Measurements from ENCODE around the gene SELENOW. TPM values are rescaled to one million over a fixed set of nuclear protein-coding genes. Genes with fewer than 3 reads are reported as not detected.
"Not testable (repeated sequence)": the region's sequence is repeated elsewhere in the genome, so short reads cannot be mapped to it uniquely, and the experiment has no call there.

Gene SELENOW
- total RNA-seq, 1 donor from 2014 or later, result 1,019 TPM

DNA sequence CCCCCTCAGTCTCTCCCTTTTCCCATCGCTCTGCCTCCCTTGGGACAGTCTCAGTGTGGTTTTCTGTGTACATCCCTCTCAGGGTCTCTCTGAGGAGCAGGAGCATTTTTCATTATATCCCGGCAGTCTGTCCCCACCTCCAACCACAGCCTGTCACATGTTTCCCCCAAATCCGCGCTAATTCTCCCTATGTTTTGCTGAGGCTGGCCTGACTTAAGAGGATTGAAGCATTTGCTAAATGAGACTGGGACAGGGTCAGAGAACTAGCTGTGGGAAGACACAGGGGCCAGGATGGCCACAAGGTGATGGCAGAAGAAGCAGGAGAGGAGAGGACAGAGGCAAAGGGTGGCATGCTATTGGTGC, 20.4 kb downstream of the SELENOW start:
- TF ChIP-seq, protein P1, sequence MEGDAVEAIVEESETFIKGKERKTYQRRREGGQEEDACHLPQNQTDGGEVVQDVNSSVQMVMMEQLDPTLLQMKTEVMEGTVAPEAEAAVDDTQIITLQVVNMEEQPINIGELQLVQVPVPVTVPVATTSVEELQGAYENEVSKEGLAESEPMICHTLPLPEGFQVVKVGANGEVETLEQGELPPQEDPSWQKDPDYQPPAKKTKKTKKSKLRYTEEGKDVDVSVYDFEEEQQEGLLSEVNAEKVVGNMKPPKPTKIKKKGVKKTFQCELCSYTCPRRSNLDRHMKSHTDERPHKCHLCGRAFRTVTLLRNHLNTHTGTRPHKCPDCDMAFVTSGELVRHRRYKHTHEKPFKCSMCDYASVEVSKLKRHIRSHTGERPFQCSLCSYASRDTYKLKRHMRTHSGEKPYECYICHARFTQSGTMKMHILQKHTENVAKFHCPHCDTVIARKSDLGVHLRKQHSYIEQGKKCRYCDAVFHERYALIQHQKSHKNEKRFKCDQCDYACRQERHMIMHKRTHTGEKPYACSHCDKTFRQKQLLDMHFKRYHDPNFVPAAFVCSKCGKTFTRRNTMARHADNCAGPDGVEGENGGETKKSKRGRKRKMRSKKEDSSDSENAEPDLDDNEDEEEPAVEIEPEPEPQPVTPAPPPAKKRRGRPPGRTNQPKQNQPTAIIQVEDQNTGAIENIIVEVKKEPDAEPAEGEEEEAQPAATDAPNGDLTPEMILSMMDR (IDR thresholded peaks at IDR 0.05; ENCODE audit: borderline replicate concordance), result no peak
- DNase-seq, result no peak
- Histone ChIP-seq H3K4me3 (no peak overlapping the region), H3K9me3 (replicated peaks) (peaks cover 5% of the 10 kb centered on the region), H3K27ac (replicated peaks) (no peak overlapping the region), H3K27me3 (ENCODE audit: low read depth) (peaks cover 20% of the 10 kb centered on the region), H3K4me1 (no peaks in the 10 kb centered on the region), H3K36me3 (no peaks in the 10 kb centered on the region)
- intact Hi-C loops (cut with micrococcal nuclease), result no loop called here

DNA sequence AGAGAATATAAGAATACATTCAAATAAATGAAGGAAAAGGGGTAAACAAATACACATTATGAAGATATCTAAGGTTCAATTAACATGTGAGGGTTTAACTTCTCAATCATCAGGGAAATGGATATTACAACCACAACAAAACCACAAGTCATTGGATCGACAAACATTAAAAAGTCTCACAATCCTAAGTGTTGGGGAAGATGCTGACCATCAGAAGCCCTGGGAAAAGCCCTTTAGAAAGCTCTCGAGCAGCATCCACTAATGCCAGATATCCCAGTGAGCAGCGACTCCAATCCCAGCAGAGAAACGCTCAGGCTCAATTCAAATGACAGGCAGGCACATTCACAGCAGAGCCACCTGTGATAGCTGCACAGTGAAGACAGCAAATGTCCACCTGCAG, 22.8 kb downstream of the SELENOW start:
- TF ChIP-seq, protein P1 (IDR thresholded peaks at IDR 0.05; ENCODE audit: borderline replicate concordance), result no peak

GRCh38 chr19:47802521-47803043, 24.1 kb downstream of the SELENOW start:
- H3K36me3 ChIP-seq, result no peaks in the 10 kb centered on the region
- H3K27me3 ChIP-seq (ENCODE audit: low read depth), result peaks cover 20% of the 10 kb centered on the region
- TF ChIP-seq, protein P1 (IDR thresholded peaks at IDR 0.05; ENCODE audit: borderline replicate concordance), result no peak
- intact Hi-C loops (cut with micrococcal nuclease), result no loop called here
- peaks cover 5% of the 10 kb centered on the region for H3K9me3 ChIP-seq (replicated peaks)
- H3K4me3 ChIP-seq, result no peak overlapping the region
- no peaks in the 10 kb centered on the region for H3K4me1 ChIP-seq
- no peak for DNase-seq
- H3K27ac ChIP-seq (replicated peaks), result no peak overlapping the region

More for the DNA sequence above, 22.8 kb downstream of the SELENOW start:
- Histone ChIP-seq H3K9me3 (replicated peaks) (peaks cover 5% of the 10 kb centered on the region), H3K36me3 (no peaks in the 10 kb centered on the region), H3K4me3 (no peak overlapping the region), H3K27ac (replicated peaks) (no peak overlapping the region), H3K4me1 (no peaks in the 10 kb centered on the region), H3K27me3 (ENCODE audit: low read depth) (peaks cover 24% of the 10 kb centered on the region)
- no peak for DNase-seq
- intact Hi-C loops (cut with micrococcal nuclease), result no loop called here

DNA sequence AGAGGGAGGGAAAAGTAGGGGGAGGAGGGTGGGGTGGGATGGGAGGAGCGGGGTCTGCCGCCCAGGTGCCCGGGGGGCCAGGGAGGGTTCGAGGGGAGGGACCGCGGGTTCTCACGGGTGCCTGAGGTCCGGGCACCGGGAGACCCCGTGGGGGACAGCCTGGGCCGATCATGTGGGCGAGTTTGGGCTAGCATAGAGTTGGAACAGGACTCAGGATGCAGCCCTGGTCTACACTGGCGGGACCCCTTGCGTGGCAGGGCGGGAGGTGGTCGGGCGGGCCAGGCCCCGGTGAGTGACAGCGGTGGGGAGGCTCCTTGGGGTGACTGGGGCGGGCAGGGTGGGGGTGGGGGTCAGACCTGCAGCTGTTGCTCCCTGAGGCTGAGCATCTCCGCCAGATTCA, 24.6 kb downstream of the SELENOW start:
- intact Hi-C loops (cut with micrococcal nuclease); DNase-seq; H3K27ac ChIP-seq (replicated peaks); H3K4me3 ChIP-seq; H3K36me3 ChIP-seq; H3K4me1 ChIP-seq; H3K9me3 ChIP-seq (replicated peaks): not testable (repeated sequence)
- peaks cover 14% of the 10 kb centered on the region for H3K27me3 ChIP-seq (ENCODE audit: low read depth)

DNA sequence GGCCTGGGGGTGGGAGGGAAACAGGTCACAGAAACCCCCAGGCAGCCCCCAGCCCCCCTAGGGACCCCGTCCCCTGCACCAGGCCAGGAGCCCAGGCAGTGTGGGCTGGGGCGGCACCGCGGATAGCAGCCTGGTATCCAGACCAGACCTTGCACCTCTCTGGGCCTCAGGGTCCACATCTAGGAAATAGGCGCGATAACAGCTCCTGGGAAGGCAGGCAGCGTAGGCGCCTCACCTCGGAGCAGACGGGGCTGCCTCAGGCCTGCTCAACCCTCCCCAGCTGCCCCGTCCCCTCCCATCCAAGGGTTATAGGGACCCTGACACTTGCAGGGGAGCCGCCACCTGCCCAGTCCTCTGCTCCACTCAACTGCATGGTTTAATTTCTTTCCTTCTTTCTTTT, 25.2 kb downstream of the SELENOW start:
- H3K4me3 ChIP-seq; H3K27me3 ChIP-seq (ENCODE audit: low read depth); intact Hi-C loops (cut with micrococcal nuclease); H3K36me3 ChIP-seq; H3K9me3 ChIP-seq (replicated peaks); H3K27ac ChIP-seq (replicated peaks); DNase-seq; H3K4me1 ChIP-seq: not testable (repeated sequence)

- H3K4me3 ChIP-seq; H3K4me1 ChIP-seq; intact Hi-C loops (cut with micrococcal nuclease): not testable (repeated sequence)
Measured at GRCh38 chr19:47804451-47804850, 25.9 kb downstream of the SELENOW start, which contains the start of gene TPRX1. TSS of gene TPRX1 (minus strand) at chr19:47804551. CDS start at chr19:47804539, 12 bp downstream.

GRCh38 chr19:47805313-47805712, 26.8 kb downstream of the SELENOW start:
- H3K9me3 ChIP-seq (replicated peaks), result peaks cover 5% of the 10 kb centered on the region
- no peak overlapping the region for H3K27ac ChIP-seq (replicated peaks)
- H3K4me3 ChIP-seq, result no peak overlapping the region
- TF ChIP-seq, protein P1 (IDR thresholded peaks at IDR 0.05; ENCODE audit: borderline replicate concordance), result no peak
- peaks cover 3% of the 10 kb centered on the region for H3K27me3 ChIP-seq (ENCODE audit: low read depth)
- intact Hi-C loops (cut with micrococcal nuclease), result no loop called here
- no peak for DNase-seq
- no peaks in the 10 kb centered on the region for H3K4me1 ChIP-seq
- no peaks in the 10 kb centered on the region for H3K36me3 ChIP-seq

More at GRCh38 chr19:47804451-47804850, 25.9 kb downstream of the SELENOW start, which contains the start of gene TPRX1:
- not testable (repeated sequence) for DNase-seq; H3K27me3 ChIP-seq (ENCODE audit: low read depth); H3K9me3 ChIP-seq (replicated peaks); H3K36me3 ChIP-seq; H3K27ac ChIP-seq (replicated peaks)

Measured in left ventricle myocardium inferior (tissue), 1 donor.